HG02571 (cell line): ENCODE results near the gene SIX4.

ENCODE experiments used
- ATAC-seq: cut with Tn5 transposase; IDR thresholded peaks from one replicate; pipeline ENCODE4 v1.9.1; 2021; ENCODE audit warnings: mild to moderate bottlenecking, moderate library complexity; ENCODE audit not compliant: unreplicated experiment

Gene SIX4

GRCh38 chr14:60722357-60723115 lies 1.6 kb downstream of the SIX4 start:
- ATAC-seq: no peak

DNA sequence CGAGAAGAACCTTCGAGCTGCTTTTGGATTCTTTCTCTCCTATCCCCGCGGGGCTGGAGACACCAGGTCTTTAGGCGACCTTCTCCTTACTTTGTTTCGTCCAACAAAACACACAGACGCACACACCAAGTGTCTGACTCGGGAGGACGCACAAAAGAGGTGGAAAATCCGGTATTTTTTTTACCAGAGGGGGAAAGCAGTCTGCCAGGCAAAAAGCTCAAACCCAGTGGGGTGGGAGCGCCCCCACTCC lies 2.1 kb downstream of the SIX4 start:
- no peak for ATAC-seq

GRCh38 chr14:60721326-60722106 lies 2.6 kb downstream of the SIX4 start:
- no peak for ATAC-seq

DNA sequence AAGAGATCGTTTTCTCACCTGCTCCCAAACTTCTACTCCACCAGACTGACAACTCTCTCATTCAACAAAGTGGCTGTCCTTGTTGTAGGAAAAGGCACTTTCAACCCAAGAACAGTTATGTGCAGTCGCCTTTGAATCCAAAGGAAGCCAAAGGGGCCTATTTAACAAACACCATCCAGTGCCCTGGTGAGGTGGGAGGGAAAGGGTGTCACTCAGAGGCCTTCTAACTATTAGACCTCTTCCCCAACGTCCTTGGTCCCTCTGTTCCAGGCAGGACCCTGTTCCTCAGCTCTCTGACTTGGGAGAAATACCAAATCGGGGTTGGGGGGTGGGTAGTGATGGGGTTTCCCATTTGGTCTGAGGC lies 3.2 kb downstream of the SIX4 start:
- no peak for ATAC-seq

DNA sequence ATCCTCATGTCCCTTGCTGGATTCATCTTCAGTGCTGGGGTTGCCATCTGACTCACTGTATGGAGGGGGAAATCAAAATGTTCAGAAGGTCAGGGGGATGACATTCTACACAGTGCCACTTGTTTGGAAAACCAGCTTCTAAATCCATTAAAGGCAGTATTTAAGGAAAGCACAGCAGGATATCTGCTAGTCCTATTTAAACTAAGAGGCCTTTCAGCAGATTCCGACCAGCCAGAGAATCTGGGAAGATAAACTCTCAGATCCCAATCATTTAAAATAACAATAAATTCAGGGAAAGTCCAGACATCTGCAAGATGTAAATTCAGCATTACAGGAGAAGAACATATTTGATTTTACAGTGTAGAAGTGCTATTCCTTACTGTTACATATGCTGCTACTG lies 3.8 kb downstream of the SIX4 start:
- no peak for ATAC-seq

DNA sequence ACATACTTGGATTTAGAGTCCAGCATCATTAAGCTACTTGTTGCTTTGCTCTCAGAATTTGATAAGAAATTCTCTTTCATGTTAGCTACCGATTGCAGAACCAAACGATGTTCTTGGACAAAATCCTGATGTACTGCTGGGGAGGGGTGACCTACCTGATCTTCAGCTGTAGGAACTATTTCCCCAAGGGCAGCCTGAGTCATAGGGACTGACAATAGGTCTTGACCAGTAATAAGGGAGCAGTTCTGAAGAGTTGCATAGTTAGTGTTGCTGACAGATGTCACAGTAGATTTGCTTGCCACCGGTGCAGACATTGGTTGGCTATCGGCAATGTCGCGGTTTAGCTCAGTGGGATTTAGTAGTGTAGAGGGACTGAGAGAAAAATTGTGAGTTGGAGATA lies 10.6 kb downstream of the SIX4 start:
- ATAC-seq: no peak

GRCh38 chr14:60710494-60710893 lies 13.7 kb downstream of the SIX4 start:
- no peak for ATAC-seq

GRCh38 chr14:60707858-60708257 lies 16.3 kb downstream of the SIX4 start:
- no peak for ATAC-seq

DNA sequence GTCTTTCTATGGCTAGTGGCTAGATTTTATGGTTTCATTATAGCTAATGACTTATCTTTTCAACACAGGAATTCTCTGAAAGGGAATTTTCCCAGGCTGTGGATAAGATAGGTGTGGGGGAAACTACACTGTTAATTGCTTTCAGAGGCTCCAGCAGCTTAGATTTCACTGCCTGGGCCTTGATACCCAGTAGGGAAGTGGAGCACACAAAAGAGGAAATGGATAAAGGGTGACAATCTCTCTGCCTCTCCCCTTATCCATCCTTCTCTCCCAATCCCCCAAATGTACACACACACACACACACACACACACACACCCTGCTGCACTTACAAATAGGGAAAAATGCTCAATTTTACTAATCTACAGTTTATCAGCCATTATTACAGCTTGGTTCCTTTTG lies 19.1 kb downstream of the SIX4 start:
- no peak for ATAC-seq

DNA sequence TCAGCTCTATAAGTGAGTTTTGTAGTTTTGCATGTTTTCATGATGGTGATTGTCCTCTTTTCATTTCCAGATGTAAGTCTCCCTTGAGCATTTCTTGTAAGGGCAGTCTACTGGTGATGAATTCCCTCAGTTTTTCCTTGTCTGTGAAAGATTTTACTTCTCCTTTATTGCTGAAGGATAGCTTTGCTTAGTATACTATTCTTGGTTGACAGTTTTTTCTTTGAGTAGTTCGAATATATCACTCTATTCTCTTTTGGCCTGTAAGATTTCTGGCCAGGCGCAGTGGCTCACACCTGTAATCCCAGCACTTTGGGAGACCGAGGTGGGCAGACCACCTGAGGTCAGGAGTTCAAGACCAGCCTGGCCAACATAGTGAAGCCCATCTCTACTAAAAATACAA lies 23.6 kb downstream of the SIX4 start:
- ATAC-seq: no peak

DNA sequence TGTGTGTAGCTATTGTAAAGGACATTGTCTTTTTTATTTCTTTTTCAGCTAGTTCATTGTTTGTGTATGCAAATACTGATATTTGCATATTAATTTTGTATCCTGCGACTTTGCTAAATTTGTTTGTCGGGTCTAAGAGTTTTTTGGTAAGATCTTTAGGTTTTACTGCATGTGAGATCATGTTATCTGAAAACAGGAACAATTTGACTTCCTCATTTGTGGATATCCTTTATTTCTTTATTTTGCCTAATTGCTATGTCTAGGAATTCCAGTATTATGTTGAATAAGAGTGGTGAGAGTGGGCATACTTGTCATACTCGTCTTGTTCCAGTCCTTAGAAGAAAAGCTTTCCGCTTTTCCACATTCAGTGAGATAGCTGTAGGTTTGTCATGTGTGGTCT lies 28.8 kb downstream of the SIX4 start:
- ATAC-seq: no peak

DNA sequence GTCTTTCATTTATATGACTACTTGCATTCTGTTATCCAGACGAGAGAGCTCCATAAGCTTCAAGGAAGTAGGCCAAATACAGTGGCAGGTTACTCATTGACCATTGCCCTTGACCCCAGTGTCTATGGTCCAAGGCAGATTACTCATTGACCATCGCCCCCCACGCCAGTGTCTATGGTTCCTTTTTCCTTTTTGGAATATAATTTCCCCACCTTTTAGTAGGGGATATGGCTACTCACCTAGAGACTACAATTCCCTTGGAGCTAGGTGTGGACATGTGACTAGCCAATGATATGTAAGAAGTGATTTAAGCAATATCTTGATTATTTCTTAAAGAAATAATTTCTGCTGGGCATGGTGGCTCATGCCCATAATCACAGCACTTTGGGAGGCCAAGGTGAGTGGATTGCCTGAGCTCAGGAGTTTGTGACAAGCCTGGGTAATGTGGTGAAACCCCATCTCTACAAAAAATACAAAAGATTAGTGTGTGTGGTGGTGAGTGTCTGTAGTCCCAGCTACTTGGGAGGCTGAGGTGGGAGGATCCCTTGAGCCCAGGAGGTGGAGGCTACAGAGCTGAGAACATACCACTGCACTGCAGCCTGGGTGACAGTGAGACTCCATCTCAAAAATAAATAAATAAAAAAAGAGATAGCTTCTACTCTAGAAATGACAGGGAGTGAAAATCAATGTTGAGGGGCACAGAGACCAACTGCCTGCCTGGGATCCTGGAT lies 32.6 kb downstream of the SIX4 start:
- no peak for ATAC-seq

DNA sequence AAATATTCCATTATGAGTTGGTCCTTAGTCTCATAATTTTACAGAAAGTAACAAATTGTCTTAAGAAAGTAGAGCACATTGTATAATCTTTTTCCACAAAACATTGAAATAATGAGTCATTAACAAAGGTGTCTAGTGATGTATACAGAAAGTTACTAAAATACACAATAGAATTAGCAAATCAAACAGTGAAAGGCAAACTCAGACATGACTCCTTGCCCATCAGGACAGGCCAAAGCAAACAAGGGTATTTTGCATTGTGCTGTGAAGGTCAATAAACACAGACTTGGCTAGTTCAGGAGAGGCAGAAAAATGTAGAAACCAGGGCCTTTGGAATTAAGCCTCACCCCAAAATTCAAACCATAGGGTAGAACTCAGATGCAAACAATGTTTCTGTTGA lies 37.3 kb downstream of the SIX4 start:
- no peak for ATAC-seq

- no peak for ATAC-seq
Observed at GRCh38 chr14:60684203-60684602, 39.9 kb downstream of the SIX4 start.

DNA sequence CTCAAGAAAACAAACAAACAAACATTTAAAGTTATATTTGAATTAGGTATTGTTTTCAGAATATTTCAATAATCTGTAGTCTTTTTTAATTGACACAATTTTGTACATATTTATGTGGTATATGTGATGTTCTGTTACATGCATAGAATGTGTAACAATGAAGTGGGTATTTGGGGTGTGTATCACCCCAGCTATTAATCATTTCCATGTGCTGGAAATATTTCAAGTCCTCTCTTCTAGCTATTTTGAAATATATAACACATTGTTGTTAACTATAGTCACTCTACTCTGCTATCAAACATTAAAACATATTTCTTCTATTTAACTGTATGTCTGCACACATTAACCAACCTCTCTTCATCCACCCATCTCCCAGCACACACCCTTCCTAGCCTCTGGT lies 42.9 kb downstream of the SIX4 start:
- no peak for ATAC-seq

DNA sequence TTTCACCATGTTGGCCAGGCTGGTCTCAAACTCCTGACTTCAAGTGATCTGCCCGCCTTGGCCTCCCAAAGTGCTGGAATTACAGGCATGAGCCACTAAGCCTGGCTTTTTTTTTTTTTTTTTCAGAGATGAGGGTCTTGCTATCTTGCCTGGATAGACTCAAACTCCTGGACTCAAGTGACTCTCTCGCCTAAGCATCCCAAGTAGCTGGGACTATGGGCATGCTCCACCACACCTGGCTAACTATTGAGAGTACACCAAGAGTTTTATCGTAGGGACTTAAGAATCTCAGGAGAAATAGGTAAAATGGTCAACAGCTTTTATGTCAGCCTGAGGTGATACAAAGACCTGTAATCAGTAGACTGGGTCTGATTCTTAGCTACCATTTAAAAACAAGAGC lies 43.6 kb downstream of the SIX4 start:
- ATAC-seq: no peak

GRCh38 chr14:60679566-60680258 lies 44.4 kb downstream of the SIX4 start:
- no peak for ATAC-seq

- no peak for ATAC-seq
Observed at GRCh38 chr14:60677701-60678100, 46.5 kb downstream of the SIX4 start.

DNA sequence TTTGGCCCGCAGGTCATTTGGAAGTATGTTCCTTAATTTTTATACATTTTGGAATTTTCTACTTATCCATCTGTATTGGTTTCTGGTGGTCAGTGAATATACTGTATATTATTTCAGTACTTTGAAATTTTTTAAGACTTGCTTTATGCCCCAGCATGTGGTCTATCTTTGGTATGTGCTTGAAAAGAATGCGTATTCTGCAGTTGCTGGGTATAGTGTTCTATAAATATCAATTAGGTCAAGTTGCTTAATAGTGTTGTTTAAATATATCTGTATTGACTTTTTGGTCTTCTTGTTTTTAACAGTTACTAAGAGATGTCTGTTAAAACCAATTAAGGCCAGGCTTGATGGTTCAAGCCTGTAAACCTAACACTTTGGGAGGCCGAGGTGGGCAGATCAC lies 53.2 kb downstream of the SIX4 start:
- no peak for ATAC-seq

- ATAC-seq: no peak
Observed at GRCh38 chr14:60668431-60669112, 55.6 kb downstream of the SIX4 start.

DNA sequence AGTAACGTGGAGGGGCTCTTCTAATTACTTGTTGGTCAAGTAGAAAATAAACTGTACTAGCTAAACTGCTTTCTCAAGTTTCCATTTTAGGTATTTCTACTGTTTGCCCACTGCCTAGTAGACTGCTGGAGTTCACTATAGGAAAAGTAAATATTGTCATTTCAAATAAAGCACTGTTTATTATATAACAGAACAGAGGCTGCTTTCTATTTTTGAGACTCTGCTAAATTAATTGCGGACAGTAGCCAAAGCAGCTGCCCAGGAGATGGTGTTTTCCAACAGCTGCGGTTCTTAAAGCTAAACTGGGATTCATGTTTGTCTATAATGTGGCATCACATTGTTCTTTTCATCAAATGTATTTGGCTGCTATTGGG lies 59.0 kb downstream of the SIX4 start:
- no peak for ATAC-seq
